Stimulated activated CD4-positive, alpha-beta T cell treated with anti-CD3 and anti-CD28 coated beads, Interleukin-12 subunit alpha, Interleukin-12 subunit beta, amount 100 ng/mL, for 4 hours (primary cell): ENCODE data around the gene BACH1.

Source experiments
- DNase-seq: peaks from one replicate; pipeline ENCODE4 v3.0.0-alpha.2; 2020

Gene BACH1

DNA sequence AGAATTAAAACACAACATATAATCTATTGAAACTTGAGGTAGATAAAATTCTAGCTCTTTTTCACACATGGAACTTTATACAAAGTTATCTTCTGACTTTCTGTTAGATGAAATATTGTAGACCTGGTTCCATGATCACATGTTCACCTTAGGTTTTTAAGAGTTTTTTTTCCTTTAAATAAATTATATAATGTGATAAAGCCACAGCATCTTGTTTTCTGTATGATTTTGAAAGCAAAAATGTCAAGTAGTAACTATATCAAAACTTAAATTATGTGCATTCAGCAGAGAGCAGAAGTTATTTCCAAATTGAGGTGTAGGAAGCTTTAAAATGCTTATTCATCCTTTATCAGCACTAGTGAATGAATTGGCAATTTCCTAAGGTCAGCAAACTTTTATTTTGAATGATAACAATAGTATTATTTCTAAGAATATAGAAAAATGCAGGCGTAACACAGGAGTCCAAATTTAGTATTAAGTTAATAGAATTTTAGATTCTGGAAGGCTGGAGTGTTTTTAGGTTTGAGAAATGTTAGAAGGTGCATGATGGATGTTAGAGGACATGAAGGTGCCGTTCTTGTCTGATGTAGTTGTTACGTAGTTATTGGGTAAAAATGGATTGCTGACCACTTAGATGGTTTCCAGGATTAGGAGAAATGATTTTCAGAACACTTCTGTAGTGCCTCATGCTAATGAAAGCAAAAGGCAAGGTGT is 17.5 kb downstream of the BACH1 start:
- DNase-seq = no peak

DNA sequence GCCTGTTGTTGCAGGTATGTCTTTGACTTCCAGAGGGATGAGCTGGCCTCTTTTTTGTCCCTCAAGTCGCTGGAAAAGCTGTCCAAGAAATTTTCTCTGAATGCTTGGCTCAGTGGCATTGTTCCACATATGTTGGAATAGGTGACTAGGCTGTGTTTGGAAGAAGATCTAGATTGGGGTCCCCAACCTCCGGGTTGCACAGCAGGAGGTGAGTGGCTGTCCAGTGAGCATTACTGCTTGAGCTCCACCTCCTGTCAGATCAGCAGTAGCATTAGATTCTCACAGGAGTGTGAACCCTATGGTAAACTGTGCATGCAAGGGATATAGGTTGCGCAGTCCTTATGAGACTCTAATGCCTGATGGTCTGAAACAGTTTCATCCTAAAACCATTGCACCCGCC is 18.1 kb downstream of the BACH1 start:
- no peak for DNase-seq

GRCh38 chr21:29318354-29318753 is 19.6 kb downstream of the BACH1 start:
- no peak for DNase-seq

DNA sequence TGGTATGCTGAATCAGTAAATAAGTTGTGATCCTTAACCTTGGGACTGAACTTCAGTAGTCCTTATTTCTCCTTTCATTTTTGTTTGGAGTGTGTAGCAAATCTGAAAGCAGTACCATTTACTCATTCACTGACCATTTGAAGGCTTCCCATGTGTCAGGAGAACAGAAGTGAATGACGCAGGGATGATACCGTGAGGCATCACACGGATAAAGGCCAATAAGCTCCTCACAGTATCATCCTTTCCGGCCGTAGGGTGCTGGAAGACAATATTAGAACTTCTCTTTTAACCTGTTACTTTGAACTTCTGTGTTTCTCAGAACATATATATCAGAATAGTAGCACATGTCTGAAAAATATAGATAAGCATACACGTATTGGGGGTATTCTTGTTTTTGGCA is 21.3 kb downstream of the BACH1 start:
- no peak for DNase-seq

GRCh38 chr21:29321217-29321616 is 22.5 kb downstream of the BACH1 start:
- DNase-seq = no peak

GRCh38 chr21:29321932-29322928 is 23.5 kb downstream of the BACH1 start:
- DNase-seq = no peak

GRCh38 chr21:29323189-29323588 is 24.5 kb downstream of the BACH1 start:
- DNase-seq = no peak

GRCh38 chr21:29326914-29327554 is 28.3 kb downstream of the BACH1 start:
- no peak for DNase-seq

DNA sequence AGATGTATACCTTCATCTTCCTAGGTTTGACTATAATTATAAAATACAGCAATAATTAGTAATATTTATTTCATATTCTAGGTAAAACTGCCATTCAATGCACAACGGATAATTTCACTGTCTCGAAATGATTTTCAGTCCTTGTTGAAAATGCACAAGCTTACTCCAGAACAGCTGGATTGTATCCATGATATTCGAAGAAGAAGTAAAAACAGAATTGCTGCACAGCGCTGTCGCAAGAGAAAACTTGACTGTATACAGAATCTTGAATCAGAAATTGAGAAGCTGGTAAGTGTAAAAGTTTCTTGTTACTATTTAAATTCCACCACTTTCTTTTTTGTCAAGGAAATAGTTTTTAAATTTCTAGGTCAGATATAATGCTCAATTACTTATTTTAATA is 30.7 kb downstream of the BACH1 start:
- no peak for DNase-seq

DNA sequence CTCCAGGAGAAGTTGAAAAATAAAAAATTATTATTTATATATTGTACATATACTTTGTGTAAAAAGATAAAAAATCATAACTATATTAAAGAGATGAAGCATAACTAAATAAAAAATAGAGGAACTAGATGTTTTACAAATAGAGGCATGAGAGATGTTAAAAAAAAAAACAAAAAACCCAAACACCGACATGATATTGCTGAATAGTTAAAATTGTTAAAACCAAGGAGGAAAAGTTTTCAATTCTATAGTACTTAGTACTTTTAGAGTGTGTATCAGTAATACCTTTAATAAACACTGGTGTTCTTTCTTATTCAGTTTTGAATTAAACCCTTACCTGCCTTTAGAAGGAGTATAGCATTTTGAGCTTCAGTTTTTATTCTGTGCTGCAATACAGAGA is 32.1 kb downstream of the BACH1 start:
- no peak for DNase-seq

- no peak for DNase-seq
Measured at GRCh38 chr21:29332461-29333362, 34.0 kb downstream of the BACH1 start.

GRCh38 chr21:29333406-29333805 is 34.7 kb downstream of the BACH1 start:
- no peak for DNase-seq

GRCh38 chr21:29334717-29335428 is 36.2 kb downstream of the BACH1 start:
- no peak for DNase-seq

DNA sequence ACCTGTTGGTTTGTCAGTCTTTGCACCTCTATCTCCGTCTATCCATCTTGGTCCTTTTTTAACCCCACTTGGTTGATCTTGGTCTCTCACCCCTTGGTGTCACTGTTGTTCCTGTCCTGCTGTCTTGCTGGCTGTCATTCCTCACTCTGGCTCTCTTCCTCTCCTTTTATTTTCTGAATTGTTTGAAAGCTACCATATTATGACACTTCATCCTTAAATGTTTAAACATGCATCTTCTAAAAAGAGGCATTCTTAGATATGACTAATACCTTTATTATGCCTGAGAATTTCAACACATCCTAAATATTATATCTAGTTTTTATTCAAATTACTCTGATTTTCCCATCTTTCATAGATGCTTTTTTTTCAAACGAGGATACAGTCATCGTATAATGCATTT is 37.0 kb downstream of the BACH1 start:
- DNase-seq = no peak

DNA sequence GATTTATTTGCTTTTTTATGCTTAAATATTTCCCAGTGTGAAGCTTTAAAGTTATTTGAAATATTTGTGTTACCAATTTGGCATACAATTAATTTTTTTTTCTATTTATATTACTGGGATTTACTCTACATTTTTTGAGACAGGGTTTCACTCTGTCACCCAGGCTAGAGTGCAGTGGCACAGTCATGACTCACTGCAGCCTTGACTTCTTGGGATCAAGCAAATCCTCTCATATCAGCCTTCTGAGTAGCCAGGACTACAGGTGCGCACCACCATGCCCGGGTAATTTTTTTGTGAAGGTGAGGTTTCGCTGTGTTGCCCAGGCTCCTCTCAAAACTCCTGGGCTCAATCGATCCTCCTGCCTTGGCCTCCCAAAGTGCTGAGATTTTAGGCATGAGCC is 39.5 kb downstream of the BACH1 start:
- DNase-seq = no peak

DNA sequence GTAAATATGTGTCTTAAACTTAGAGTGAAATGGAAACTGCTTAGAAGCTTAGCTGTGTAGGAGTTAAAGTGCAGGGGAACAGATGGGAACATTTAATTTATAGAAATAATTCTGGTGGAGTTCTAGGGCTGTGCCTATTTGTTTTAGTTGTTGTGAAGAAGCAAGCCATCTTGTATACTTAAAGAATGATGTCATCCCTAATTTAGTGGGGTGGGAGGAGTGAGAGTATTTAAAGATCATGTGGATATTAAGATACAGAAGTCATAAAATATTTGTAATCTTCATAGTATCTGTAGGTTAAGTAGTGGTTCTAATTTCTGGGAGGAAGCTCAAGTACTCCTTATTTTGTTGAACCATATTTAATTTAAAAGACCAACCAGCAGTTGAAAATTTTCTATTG is 41.5 kb downstream of the BACH1 start:
- no peak for DNase-seq

- peak; percentile 22 for DNase-seq
Measured at GRCh38 chr21:29342363-29342957, 43.7 kb downstream of the BACH1 start.

DNA sequence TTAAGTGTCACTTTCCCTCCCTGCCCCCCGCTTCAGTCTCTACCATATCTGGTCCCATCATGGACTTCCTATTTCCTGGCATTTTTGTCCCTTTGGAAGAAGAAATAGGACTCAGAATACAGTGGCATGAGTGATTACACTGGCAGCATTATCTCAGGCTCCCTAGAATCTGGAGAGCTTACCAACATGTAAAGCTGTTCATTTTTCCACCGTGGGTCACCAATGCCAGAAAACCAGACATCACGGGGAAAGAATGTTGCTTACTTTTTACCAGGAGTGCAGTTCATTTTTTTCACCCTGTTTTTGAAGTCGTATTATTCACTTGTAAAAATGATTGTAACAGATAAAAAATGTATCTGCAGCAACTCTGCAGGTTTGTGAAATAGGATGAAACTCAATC is 44.8 kb downstream of the BACH1 start:
- DNase-seq = no peak

- DNase-seq = no peak
Measured at GRCh38 chr21:29346281-29346680, 47.6 kb downstream of the BACH1 start.

DNA sequence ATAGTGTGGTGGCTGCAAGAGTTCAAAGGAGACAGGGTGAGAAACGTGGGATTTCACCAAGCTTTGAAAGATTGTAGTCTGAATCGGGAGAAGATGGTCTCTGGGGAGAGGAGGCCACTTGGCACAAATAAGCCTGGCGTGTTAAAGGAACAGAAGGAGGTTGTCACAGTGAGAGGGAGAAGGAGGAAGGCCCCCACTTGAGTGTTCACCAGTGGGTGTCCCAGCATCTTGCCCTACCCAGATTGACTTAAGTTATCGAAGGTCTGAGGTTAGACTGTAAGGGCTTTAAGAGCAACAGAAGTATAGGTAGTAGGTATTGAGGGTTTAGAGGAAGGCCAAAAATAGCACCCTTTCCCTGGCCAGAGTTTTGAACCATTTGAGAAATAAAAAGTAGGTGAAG is 48.0 kb downstream of the BACH1 start:
- DNase-seq = no peak

- DNase-seq = no peak
Measured at GRCh38 chr21:29347274-29347681, 48.6 kb downstream of the BACH1 start.
